AG08396 (cell line): ENCODE data around the gene TMEM176B.
"Not testable (repeated sequence)": the region's sequence is repeated elsewhere in the genome, so short reads cannot be mapped to it uniquely, and the experiment has no call there.

Experiments used
- DNase-seq: peaks from one replicate; pipeline ENCODE4 v3.0.0; 2012; ENCODE audit warnings: low spot score, mixed read lengths

TMEM176B gene

DNA sequence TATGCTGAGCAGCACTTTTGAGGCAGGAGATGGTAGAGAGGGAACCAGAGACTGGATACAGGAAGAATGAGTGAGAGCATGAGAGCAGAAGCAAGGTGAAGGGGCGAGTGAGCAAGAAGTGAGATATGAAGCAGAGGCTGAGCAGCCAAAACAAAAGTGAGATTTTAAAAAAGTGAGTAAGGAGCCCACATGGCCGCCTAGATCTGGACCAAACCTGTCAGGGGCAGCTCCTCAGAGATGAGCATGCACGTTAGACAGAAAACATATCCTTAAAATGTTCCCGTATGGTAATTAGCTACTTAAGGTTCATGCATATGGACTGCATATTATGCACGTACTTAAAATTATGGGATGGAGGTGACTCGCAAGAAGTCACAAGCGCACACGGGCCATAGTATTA is 22.9 kb upstream of the TMEM176B start:
- no peak for DNase-seq

DNA sequence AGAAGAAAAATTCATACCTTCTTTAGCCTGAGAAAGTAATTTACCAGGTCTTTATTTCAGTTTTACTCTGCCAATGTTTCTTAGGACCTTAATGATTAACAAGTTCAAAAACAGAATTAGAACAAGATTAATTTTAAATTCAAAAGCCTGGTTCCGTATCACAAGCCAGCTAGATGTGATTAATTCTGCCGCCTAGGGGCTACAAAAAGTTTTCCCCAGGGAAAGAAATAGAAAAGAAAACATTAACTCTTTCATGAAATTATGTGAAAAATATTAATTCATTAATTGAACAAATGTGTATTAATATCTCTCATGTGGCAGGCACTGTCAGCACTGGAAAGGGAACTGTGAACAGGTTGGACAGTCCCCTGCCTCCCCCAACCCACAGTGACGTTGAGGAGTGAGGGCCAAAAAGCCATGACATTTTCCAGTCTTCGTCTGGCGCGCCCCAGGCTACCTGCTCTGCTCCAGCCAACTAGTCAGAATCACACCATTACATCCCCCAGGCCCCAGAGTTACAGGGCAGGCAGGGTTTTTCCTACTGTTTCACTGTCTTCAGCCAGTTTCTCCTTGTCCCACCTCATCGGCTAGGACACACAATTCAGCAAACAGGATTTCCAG is 20.5 kb upstream of the TMEM176B start:
- DNase-seq = no peak

DNA sequence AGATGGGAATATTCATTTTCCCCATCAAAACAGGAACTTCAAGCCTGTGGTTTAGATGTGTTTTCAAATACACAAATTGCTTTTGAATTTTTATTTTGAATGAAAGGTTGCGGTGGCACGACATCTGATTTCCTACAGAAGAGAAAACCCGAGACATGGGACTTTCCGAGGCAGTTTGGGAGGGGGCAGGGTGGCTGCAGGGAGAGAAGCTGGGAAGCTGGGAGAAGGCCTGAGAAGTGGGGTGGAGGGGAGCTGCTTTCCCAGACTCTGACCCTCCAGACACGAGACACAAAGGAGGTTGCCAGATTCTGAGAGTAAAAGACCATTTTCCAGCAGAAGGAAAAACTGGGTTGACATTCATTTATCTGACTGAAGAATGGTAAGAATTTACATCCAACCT is 20.0 kb upstream of the TMEM176B start:
- no peak for DNase-seq

DNA sequence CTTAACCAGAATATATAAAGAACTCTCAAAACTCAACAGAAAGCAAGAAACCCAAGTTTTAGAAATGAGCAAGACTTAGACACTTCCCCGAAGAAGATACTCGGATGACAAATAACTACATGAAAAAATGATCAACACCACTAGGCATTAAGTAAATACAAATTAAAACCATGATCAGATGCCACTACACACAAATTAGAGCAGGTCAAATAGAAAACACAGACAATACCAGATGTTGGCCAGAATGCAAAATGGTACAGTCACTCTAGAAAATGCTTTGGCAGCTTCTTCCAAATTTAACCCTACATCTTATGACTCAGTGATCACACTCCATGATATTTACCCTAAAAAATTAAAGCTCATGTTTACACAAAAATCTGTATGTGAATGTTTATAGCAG is 18.8 kb upstream of the TMEM176B start:
- no peak for DNase-seq

DNA sequence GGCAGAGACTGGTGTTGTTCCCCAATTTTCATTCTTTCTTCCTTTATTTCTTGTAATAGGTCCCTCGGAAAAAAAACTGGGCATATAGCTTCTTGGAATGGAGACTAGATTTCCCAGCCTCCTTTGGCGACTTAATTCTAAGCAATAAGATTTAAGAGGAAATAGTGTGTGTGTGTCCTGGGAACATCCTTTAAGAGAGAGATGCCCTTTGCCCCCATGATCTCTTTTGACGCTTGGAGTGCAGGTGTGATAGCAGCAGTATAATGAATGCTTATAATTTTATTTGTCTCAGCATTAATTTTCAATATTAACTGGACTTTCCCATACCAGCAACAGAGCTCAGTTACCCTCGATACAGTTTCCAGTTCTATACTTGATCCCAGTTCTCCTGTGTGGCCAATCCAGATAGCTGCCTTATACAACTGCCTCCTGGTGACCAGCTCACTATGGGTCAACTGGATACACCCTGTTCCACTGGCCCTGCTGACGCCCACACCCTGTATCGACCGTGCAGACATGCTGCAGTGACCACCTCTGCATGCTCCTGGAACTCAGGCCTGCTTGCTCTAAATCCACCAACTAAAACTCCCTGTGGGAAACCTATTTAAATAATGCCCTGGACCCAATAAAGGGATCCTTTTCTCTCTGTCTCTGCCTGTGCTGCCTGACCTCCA is 14.3 kb upstream of the TMEM176B start:
- DNase-seq = no peak

DNA sequence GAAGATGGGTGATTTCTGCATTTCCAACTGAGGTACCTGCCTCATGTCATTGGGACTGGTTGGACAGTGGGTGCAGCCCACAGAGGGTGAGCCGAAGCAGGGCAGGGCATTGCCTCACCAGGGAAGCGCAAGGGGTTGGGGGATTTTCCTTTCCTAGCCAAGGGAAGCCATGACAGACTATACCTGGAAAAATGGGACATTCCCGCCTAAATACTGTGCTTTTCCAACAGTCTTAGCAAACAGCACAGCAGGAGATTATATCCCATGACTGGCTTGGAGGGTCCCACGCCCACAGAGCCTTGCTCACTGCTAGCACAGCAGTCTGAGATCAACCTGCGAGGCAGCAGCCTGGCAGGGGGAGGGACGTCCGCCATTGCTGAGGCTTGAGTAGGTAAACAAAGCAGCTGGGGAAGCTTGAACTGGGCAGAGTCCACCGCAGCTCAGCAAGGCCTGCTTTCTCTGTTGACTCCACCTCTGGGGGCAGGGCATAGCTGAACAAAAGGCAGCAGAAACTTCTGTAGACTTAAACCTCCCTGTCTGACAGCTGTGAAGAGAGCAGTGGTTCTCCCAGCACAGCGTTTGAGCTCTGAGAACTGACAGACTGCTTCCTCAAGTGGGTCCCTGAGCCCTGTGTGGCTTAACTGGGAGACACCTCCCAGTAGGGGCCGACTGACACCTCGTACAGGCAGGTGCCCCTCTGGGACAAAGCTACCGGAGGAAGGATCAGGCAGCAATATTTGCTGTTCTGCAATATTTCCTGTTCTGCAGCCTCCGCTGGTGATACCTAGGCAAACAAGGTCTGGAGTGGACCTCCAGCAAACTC is 7.7 kb upstream of the TMEM176B start:
- not testable (repeated sequence) for DNase-seq

DNA sequence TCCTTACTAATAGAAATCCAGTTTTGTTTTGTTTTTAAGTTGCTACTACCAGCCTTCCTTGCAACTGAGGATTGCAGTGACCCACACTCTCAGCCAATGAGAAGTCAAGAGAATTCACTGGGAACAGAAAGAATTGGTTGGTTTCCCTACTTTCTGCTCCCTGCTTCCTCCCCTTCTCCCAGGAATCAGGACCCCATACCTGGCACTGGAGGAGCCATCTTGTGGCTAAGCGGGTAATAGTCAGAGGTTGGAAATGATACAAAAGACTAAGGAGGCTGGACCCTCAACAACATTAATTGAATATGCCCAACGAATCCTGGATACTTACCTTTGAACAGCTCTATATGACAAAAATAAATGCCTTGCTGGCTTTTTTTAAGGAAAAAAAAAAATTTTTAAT is 6.7 kb upstream of the TMEM176B start:
- DNase-seq = no peak

DNA sequence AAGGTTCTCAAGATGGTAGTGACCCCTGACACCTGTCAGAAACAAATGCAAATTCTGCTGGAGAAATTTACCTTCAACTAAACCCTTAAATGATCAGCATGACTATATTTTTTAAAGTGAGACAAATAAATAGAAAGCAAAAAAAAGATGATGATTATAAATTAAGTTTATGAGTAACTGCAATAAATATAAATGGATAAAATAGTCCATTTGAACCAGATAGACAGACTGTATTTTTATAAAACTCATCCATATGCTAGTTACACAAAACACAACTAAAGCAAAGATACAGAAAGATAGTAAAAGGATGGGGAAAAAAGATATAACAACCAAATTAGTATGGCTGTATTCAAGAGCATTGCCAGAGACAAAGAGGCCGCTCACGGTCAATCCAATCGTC is 6.3 kb upstream of the TMEM176B start:
- DNase-seq = no peak

DNA sequence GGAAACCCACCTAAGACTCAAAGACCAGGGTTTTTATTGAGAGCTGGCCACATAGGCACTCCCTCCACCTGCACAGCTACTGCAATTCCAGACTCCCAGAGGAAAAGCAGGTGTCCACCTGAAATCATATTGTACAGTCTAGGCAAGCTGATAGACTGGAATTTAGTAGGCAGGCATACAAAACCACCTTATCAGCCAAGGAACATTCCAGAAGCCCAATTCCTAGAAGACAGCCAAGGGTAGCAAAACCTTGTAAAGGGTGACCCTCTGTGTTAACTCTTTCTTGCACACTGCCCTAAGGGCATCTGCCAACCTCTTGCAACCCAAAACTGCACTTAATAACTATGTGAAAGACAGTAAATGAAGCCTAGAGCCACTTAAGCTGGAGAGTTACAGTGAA is 5.7 kb upstream of the TMEM176B start:
- DNase-seq = no peak

DNA sequence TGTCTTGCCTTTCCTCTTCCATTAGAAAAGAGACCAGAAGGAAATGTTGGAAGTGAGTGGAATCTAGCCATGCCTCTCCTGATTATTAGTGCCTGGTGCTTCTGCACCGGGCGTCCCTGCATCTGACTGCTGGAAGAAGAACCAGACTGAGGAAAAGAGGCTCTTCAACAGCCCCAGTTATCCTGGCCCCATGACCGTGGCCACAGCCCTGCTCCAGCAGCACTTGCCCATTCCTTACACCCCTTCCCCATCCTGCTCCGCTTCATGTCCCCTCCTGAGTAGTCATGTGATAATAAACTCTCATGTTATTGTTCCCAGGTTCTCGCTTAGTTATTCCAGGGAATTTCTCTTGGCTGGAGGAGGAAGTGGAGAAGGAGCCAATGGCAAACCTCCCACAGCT is 4.6 kb upstream of the TMEM176B start:
- DNase-seq = no peak

DNA sequence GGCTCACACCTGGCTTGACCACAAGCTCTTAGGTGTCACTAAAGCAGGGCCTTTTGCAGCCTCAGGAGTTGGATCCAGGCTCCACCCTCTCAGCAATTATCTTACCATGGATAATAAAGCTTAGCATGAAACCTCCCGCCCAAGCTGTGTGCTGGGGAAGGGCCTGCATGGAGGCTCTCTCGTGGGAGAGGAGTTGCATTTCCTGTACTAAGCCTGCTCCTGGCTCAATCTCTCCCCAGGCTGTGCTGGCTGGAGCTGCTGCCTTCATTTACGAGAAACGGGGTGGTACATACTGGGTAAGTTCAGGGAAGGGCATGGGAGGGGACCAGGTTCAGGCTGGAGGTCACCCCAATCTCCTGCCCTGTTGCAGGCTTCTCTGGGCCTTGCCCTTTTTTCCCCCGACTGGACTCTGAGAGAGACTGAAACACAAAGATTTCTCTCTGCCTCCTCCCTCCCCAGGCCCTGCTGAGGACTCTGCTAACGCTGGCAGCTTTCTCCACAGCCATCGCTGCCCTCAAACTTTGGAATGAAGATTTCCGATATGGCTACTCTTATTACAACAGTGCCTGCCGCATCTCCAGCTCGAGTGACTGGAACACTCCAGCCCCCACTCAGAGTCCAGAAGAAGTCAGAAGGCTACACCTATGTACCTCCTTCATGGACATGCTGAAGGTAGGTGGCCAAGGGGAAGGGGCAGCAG is 3.1 kb upstream of the TMEM176B start:
- no peak for DNase-seq

DNA sequence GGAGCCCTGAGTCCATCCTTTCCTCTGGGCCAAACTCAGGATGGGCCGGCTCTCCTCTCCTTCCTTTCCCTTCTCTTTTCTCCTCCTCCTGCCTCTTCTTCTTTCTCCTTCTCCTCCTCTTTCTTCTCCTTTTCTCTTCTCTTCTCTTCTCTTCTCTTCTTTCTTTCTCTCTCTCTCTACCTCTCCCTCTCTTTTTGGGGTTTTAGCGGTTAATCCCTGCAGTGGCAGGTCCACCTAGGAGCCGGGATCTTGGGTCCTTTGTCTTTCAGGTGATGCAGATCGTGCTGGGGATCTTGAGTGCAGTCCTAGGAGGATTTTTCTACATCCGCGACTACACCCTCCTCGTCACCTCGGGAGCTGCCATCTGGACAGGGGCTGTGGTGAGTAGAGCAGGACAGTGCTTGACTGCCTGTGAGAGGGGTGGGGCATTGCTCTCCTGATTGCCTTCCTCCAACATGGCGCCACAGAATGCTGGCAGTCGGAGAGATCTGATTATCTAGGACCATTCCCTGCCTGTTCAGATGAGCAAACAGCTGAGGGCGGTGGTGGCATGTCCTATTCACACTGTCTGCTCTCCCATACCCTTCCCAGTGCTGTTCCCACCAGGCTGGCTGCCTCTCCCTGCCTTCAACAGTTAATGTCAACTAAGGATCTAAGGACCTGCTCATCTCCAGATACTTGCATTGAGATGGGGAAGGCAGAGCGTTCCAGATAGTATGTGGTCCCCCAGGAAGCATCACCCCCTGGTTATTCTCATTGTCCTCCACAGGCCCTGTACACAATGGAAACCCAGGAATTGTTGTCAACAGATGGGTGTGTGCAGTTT is 2.0 kb upstream of the TMEM176B start:
- no peak for DNase-seq

DNA sequence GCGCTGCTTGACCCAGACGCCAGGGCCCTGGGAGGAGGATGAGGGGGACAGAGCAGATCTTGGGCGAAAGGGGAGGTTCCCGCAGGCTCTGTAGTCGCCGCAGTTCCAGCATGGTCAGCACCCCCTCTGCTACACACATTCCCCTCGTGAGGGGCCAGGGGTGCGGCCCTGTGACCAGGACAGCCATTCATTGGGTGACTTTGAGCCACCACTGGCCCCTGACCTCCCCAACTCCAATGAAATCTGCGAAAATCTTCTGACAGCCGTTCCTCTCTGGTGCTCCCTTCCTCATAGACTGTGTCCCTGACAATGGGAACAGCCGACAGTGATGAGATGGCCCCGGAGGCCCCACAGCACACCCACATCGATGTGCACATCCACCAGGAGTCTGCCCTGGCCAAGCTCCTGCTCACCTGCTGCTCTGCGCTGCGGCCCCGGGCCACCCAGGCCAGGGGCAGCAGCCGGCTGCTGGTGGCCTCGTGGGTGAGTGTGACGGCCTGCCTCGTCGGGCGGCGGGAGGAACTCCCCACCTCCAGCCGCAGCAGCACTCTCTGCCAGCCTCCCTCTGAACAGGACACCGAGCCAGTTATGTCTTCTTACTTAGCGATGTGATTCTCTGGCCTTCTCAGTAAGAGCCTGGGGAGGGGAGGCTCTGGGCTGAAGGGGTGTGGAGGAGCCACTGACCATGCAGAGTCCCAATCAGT is 1.2 kb upstream of the TMEM176B start:
- no peak for DNase-seq

DNA sequence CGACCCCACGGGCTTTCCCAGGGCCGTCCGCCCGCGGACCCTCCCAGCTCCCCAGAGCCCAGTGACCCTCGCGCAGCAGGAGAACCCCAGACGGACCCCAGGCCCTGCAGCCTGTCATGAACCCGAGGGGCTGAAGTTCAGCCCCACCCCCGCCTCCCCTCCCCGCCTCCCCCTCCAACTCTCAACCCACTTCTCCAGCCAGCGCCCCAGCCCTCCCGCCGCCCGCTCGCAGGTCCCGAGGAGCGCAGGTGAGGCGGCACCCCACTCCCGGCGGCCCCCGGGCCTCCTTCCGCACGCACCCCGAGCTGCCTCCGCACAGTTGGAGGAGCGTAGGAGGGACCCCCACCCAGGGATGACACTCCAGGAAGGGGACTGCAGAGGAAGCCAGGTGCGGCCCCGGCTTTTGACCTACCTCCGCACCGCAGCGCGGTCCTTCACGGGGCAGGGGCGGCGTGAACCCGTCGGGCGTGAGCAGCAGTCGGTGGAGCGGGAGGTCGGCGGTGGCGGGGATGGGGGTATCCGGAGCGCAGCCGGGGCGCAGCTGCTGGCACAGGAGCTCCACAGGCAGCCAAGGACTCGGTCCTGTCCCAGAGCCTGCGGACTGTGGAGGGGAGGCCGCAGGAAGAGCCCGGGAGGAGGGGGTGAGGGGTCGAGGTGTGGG is 547 bp upstream of the TMEM176B start, which contains the start of gene TMEM176A:
Gene TMEM176A (plus strand): TSS at position 189 of the 661 bp plus-strand sequence. CDS start 782 bp downstream, outside the sequence.
- no peak for DNase-seq

DNA sequence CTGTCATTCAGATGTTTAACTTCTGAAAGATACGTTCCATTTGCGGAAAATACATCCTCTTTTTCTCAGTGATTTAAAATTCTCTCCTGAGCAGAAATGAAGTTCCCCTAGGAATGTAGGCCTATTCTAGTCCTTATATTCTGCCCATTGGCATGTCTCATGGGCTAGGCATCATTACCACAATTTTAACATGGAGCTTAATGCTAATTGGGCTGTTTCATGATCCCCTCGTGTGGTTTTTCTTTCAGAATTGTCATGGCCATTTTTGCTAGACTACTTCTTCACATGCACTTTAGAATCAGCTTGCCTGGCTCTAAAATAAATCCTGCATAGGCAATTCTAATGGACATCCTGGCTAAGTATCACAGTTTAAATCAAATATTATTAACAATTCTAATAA is 1.0 kb downstream of the TMEM176B start:
- no peak for DNase-seq

DNA sequence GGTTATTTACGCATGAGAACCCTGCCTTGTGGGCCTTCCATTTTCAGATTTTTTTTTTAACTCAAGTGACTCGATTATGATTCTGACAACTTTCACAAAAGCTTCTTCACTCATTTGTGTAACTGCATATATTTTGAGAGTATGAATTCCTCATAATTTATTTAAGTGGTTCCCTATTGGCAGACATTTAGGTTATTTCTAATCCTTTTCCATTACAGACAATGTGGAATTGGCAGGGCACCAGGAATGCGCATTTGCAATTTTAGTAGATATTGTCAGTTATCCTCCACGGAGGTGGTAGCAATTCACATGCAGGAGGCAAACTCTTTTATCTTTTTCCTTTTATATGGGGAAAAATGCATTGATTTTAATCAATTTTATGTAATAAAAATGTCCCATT is 2.5 kb downstream of the TMEM176B start:
- no peak for DNase-seq

DNA sequence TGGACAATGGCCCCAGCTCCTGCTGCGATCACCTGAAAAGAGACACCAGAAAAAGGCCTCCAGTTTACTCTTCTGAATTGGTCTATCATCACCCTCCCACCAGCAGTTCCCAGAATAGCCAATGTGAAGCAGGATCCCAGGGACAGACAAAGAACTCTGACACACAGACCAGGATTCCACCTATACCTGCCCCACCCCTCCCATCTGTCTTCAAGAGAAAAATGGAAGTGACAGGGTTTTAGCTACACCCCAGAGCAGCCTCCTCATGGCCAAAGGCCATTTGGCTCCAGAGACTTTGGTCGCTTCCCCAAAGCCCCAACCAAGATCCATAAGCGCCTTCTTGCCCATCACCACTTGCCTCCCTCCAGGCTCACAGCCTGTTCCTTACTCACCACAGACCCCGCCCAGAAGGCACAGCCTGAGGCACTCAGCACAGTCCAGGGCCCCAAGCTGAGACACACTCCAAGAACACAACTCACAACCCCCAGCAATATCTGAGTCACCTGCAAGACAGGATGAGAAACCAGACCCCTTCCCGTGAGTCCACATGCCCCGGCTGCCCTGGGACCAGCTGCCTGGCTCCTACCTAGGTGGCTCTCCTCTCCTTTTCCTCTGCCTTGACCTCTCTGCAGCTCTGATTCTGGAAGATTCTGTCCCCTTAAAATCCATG is 6.5 kb downstream of the TMEM176B start:
- DNase-seq = no peak

DNA sequence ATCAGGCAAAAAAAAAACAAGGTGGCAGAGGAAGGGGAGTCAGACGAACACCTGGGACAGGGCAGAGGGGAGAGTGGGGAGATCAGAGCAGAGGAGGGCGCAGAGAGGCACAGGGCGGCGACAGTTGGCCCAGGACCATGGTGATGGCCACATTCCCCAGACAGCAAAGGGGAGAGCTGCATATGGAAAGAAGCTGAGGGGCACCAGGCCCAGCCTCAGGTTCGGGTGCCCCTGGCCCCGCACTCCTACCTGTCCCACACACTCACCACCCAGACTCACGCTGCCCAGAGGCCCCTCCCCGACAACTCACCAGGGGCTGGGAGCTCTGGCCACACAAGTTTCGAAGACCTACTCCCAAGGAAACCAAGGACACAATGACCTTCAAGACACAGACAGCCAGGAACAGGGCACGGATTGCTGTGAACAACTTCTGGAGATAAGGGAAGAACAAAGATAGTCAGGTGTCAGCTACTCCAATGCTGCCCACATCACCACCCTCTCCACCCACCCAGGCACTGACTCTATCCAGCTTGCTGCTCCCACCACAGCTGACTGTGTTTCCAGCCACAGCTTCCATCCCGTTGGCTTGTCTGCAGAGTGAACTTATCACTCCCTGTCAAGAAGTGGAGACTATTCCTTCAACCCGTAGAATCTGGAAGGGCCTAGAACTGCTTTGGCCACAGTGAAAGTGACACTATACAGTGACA is 8.3 kb downstream of the TMEM176B start:
- no peak for DNase-seq

DNA sequence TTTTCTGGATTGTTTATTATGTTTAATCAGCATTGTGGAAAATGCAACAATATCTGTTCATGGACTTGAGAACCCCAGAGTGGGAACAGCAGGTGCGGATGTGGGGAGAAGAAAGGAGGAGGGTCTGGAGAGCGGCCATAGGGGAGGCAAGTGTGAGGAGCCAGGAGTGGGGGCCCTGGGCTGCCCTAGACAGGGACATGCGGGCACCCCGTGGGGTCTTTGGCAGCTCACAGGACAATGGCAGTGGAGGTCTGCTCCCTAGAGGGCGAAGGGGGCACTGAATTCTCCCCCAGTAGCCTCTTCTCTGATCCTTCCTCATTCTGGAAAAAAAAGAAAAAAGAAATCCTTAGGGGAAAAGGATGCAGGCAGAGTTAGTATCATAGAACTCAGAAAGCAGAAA is 8.9 kb downstream of the TMEM176B start:
- DNase-seq = no peak
